NB4 (cell line): ENCODE measurements around the gene CAPN12.

Experiments used
- MYC ChIP-seq: IDR thresholded peaks from 2 replicates; pipeline ENCODE4 v1.6.1; 2011; ENCODE audit warnings: low read depth, low read length
- POLR2A ChIP-seq: IDR thresholded peaks from 2 replicates; pipeline ENCODE4 v1.6.1; 2011; ENCODE audit warnings: mild to moderate bottlenecking; ENCODE audit not compliant: insufficient read length; ENCODE audit errors: extremely low read depth
- TF ChIP-seq, protein P1 (sequence below): IDR thresholded peaks from one replicate; pipeline ENCODE4 v1.5.1; 2012; ENCODE audit warnings: low read depth, low read length
- TF ChIP-seq, protein P2 (sequence below): IDR thresholded peaks from 2 replicates; pipeline ENCODE4 v1.6.1; 2011; ENCODE audit warnings: low read depth, low read length

DNA sequence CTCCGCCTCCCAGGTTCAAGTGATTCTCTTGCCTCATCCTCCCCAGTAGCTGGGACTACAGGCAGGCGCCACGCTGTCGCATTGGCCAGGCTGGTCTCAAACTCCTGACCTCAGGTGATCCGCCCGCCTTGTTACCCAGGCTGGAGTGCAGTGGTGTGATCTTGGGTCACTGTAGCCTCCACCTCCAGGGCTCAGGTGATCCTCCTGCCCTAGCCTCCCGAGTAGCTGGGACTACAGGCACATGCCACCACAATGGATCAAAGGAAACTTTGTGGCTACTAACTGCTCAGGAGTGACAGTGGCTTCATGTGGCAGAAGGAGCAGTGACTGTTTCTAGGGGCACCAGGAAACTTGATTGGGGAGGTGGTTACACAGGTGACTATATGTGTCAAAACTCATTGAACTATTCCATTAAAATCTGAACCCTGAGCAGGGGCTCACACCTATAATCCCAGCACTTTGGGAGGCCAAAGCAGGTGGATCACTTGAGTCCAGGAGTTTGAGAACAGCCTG lies 41.0 kb upstream of the CAPN12 start:
- TF ChIP-seq, protein P1, sequence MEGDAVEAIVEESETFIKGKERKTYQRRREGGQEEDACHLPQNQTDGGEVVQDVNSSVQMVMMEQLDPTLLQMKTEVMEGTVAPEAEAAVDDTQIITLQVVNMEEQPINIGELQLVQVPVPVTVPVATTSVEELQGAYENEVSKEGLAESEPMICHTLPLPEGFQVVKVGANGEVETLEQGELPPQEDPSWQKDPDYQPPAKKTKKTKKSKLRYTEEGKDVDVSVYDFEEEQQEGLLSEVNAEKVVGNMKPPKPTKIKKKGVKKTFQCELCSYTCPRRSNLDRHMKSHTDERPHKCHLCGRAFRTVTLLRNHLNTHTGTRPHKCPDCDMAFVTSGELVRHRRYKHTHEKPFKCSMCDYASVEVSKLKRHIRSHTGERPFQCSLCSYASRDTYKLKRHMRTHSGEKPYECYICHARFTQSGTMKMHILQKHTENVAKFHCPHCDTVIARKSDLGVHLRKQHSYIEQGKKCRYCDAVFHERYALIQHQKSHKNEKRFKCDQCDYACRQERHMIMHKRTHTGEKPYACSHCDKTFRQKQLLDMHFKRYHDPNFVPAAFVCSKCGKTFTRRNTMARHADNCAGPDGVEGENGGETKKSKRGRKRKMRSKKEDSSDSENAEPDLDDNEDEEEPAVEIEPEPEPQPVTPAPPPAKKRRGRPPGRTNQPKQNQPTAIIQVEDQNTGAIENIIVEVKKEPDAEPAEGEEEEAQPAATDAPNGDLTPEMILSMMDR, result no peak
- TF ChIP-seq POLR2A (no peak), MYC (no peak)
- TF ChIP-seq, protein P2, sequence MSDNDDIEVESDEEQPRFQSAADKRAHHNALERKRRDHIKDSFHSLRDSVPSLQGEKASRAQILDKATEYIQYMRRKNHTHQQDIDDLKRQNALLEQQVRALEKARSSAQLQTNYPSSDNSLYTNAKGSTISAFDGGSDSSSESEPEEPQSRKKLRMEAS, result no peak
